K562 (cell line): ENCODE results near the gene CTNS. TPM values are rescaled to one million over a fixed set of nuclear protein-coding genes. Genes with fewer than 3 reads are reported as not detected.

Source experiments
- ATF6 ChIP-seq: sonication (generic); formaldehyde crosslinking; IDR thresholded peaks from 2 replicates; pipeline ENCODE4 v1.4.0; 2020; ENCODE audit warnings: mild to moderate bottlenecking, missing genetic modification reagents
- CTCF ChIP-seq, 3 experiments: IDR thresholded peaks in 2 of 3; conservative IDR thresholded peaks in 1 of 3; 2 replicates each; pipeline ENCODE4 v1.5.1; 2011 to 2012; ENCODE audit warnings: low read length in 3 of 3, mild to moderate bottlenecking in 3 of 3, control low read depth in 2 of 3, improper control_type of control experiment in 1 of 3, inconsistent platforms in 1 of 3, low read depth in 1 of 3, mixed read lengths in 1 of 3, moderate library complexity in 1 of 3; ENCODE audit not compliant: insufficient read depth in 2 of 3
- FOXJ3 ChIP-seq: sonication (generic); formaldehyde crosslinking; IDR thresholded peaks from 2 replicates; pipeline ENCODE4 v1.4.0; 2020; ENCODE audit warnings: mild to moderate bottlenecking, missing genetic modification reagents
- HMGXB4 ChIP-seq: sonication (generic); formaldehyde crosslinking; IDR thresholded peaks from 2 replicates; pipeline ENCODE4 v1.8.1; 2023; ENCODE audit warnings: mild to moderate bottlenecking, missing genetic modification reagents
- HNRNPK ChIP-seq: fragments of 200-400 bp; formaldehyde crosslinking; IDR thresholded peaks from one replicate; pipeline ENCODE4 v1.6.1; 2018; ENCODE audit warnings: mild to moderate bottlenecking, low read depth, low read length; ENCODE audit not compliant: poor library complexity, severe bottlenecking
- KHSRP ChIP-seq: fragments of 450-650 bp; IDR thresholded peaks from 2 replicates; pipeline ENCODE4 v1.6.1; 2017
- NFE2L1 ChIP-seq: fragments of 450-650 bp; IDR thresholded peaks from 2 replicates; pipeline ENCODE4 v1.6.1; 2016; ENCODE audit warnings: missing genetic modification characterization, low read depth, mild to moderate bottlenecking, missing compliant biosample characterization, moderate library complexity, borderline replicate concordance
- TBP ChIP-seq: optimal IDR thresholded peaks from 2 replicates; pipeline ENCODE3; 2011; ENCODE audit warnings: low read depth, low read length, improper control_type of control experiment
- ZFP1 ChIP-seq: fragments of 450-650 bp; formaldehyde crosslinking; IDR thresholded peaks from 2 replicates; pipeline ENCODE4 v1.4.0; 2020; ENCODE audit warnings: mild to moderate bottlenecking, mixed read lengths
- ZFP36 ChIP-seq: fragments of 150-350 bp; IDR thresholded peaks from 2 replicates; pipeline ENCODE4 v1.6.1; 2018; ENCODE audit warnings: low read length, low read depth; ENCODE audit not compliant: partially characterized antibody
- ZNF431 ChIP-seq: sonication (generic); formaldehyde crosslinking; IDR thresholded peaks from 2 replicates; pipeline ENCODE4 v1.8.0; 2022; ENCODE audit warnings: mild to moderate bottlenecking, missing genetic modification reagents
- ZNF444 ChIP-seq: fragments of 250-450 bp; sonication (Bioruptor Pico); IDR thresholded peaks from 2 replicates; pipeline ENCODE4 v1.4.0; 2020; ENCODE audit warnings: mild to moderate bottlenecking, moderate library complexity
- ZNF449 ChIP-seq: fragments of 250-450 bp; sonication (Bioruptor Pico); IDR thresholded peaks from 2 replicates; pipeline ENCODE4 v1.8.0; 2022; ENCODE audit warnings: moderate library complexity, mild to moderate bottlenecking, inconsistent platforms
- ZNF592 ChIP-seq: fragments of 450-650 bp; IDR thresholded peaks from 2 replicates; pipeline ENCODE4 v1.6.1; 2017; ENCODE audit warnings: antibody characterized with exemption, mild to moderate bottlenecking
- polyA plus RNA-seq, 8 experiments: library from polyadenylated mRNA; depleted of rRNA in 4 of 8; stranded (reverse) in 5 of 8; unstranded in 3 of 8; fragments of >200 nt; fragmentation: Nextera tagmentation in 2 of 8; fragmentation: Illumina TruSeq in 1 of 8; extraction: Ambion mirVana in 2 of 8; extraction: Trizol in 1 of 8; gene quantifications; 2 replicates each; pipeline versions ENCODE4 v1.2.1 to v1.2.3, GENCODE V29; 2011 to 2014; ENCODE audit warnings: inconsistent platforms in 1 of 8, missing spikeins in 1 of 8
- total RNA-seq, 7 experiments: library from RNA; depleted of rRNA in 6 of 7; stranded (reverse); fragments of >200 nt in 6 of 7; fragmentation: Illumina TruSeq in 2 of 7; extraction: Trizol in 2 of 7; gene quantifications; 2 replicates each; pipeline versions ENCODE4 v1.2.1 to v1.2.3, GENCODE V29; 2011 to 2021; ENCODE audit warnings: low replicate concordance in 1 of 7

The CTNS gene
- total and polyA plus RNA-seq, 9 of the 15 experiments (the other 6 are each of a cell fraction or from before 2014, with no cell fraction given): 0.66 to 8.4 (median 4.9) TPM

- TF ChIP-seq ZNF592: no peak
- TF ChIP-seq KHSRP: no peak
- no peak for TF ChIP-seq ATF6 (CRISPR knock-in tag)
- TF ChIP-seq HMGXB4: no peak
- no peak for TF ChIP-seq ZNF444 (CRISPR knock-in tag)
- TF ChIP-seq NFE2L1: no peak
- no peak for TF ChIP-seq CTCF (IDR thresholded peaks at IDR 0.05 in 2 of 3, conservative IDR thresholded peaks at IDR 0.05 in 1 of 3; ENCODE audit: insufficient read depth in 2 of 3, low read depth in 1 of 3, low read length in 3 of 3)
- no peak for TF ChIP-seq ZFP36
- TF ChIP-seq TBP: peak; percentile 89
- TF ChIP-seq ZNF431 (CRISPR knock-in tag): no peak
- TF ChIP-seq ZFP1 (CRISPR knock-in tag): no peak
- TF ChIP-seq FOXJ3 (CRISPR knock-in tag): no peak
- no peak for TF ChIP-seq HNRNPK
- no peak for TF ChIP-seq ZNF449
Measured at GRCh38 chr17:3668279-3669084, 31.9 kb downstream of the CTNS start, which contains the start of the genes EMC6 and TAX1BP3 (continued).
